ENCODE results near the gene RABEP2.

- no peak for TF ChIP-seq CTCF (IDR thresholded peaks at IDR 0.05)
- no peak for TF ChIP-seq POLR2AphosphoS5 (IDR thresholded peaks at IDR 0.05)
Observed at GRCh38 chr16:28933171-28933570, 8.1 kb upstream of the RABEP2 start.
